ENCODE data around the gene SPACA1.

DNA sequence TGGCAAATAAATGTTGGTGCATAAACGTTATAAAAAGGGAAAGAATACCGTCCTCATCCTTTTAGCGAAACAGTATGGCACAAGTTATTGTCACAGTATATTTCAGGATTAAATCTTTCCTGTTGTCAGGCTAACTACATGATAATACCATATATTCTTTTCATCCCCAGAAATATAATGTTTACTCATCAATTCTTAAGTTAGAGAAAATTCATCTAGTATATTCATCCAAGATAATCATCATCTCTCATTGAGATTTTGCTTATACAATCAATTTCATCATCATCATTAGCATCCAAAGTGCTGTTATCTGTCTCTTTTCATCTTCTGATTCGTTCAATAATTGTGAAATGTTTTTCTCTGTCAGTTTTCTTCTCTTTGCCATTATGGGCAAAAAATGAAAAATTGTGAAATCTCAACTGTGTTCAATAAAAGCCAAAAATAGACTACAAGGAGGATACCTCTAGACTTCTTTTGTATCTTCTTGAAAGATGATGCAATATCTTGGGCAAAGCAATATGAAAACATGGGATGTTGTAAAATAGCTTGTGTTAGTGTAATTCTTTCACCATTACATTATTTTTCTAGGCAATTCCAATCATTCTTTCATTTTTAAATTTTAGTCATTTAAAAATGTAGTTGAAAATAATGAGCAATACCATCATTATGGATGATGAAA lies 2.6 kb downstream of the SPACA1 start:
- TF ChIP-seq, protein P1, sequence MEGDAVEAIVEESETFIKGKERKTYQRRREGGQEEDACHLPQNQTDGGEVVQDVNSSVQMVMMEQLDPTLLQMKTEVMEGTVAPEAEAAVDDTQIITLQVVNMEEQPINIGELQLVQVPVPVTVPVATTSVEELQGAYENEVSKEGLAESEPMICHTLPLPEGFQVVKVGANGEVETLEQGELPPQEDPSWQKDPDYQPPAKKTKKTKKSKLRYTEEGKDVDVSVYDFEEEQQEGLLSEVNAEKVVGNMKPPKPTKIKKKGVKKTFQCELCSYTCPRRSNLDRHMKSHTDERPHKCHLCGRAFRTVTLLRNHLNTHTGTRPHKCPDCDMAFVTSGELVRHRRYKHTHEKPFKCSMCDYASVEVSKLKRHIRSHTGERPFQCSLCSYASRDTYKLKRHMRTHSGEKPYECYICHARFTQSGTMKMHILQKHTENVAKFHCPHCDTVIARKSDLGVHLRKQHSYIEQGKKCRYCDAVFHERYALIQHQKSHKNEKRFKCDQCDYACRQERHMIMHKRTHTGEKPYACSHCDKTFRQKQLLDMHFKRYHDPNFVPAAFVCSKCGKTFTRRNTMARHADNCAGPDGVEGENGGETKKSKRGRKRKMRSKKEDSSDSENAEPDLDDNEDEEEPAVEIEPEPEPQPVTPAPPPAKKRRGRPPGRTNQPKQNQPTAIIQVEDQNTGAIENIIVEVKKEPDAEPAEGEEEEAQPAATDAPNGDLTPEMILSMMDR (IDR thresholded peaks at IDR 0.05): no peak
- no peak for TF ChIP-seq POLR2A (IDR thresholded peaks at IDR 0.05)

All from body of pancreas (tissue), 4 donors.